SK-N-MC (cell line): ENCODE results near the gene GNAS.

Experiments used
- EZH2 ChIP-seq: fragments of 200-600 bp; sonication (generic); IDR thresholded peaks from one replicate; pipeline ENCODE4 v1.6.1; 2017; ENCODE audit warnings: antibody characterized with exemption
- POLR2AphosphoS5 ChIP-seq: IDR thresholded peaks from 2 replicates; pipeline ENCODE4 v1.6.1; 2012; ENCODE audit warnings: mild to moderate bottlenecking, low read depth, low read length, borderline replicate concordance

GRCh38 chr20:58822149-58822548, 30.4 kb upstream of the GNAS start:
- TF ChIP-seq POLR2AphosphoS5, result no peak
- TF ChIP-seq EZH2, result no peak
